ENCODE measurements around the gene PTPN20.

Gene PTPN20

DNA sequence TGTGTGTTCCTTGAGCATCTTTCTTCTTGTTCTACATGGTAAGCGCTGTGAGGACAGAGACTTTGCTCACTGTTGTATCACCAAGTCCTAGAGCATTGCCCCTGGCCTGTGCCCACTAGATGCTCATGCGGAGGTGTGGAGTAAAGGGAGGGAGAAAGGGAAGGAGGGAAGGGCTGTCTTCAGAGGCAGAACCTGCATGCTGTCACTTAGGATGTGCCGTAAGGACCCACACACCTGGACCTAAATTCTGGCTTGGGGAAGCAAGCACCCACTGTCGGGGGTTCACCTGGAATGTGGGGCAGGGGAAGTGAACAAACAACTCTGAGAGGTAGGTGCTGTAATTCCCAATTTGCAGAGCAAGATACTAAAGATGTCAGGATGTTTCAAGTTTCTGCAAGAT lies 129.5 kb downstream of the PTPN20 start:
- TF ChIP-seq, protein P1, sequence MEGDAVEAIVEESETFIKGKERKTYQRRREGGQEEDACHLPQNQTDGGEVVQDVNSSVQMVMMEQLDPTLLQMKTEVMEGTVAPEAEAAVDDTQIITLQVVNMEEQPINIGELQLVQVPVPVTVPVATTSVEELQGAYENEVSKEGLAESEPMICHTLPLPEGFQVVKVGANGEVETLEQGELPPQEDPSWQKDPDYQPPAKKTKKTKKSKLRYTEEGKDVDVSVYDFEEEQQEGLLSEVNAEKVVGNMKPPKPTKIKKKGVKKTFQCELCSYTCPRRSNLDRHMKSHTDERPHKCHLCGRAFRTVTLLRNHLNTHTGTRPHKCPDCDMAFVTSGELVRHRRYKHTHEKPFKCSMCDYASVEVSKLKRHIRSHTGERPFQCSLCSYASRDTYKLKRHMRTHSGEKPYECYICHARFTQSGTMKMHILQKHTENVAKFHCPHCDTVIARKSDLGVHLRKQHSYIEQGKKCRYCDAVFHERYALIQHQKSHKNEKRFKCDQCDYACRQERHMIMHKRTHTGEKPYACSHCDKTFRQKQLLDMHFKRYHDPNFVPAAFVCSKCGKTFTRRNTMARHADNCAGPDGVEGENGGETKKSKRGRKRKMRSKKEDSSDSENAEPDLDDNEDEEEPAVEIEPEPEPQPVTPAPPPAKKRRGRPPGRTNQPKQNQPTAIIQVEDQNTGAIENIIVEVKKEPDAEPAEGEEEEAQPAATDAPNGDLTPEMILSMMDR (IDR thresholded peaks at IDR 0.05; ENCODE audit: insufficient read depth, low read length, poor library complexity, severe bottlenecking): no peak
- Histone ChIP-seq H3K4me3 (replicated peaks; ENCODE audit: low read depth, low read length) (no peak overlapping the region), H3K27me3 (replicated peaks; ENCODE audit: control insufficient read depth, insufficient read depth, low read length) (no peaks in the 10 kb centered on the region; the same call in none of the 2 replicates), H3K36me3 (ENCODE audit: control insufficient read depth, insufficient read depth, low read length) (no peaks in the 10 kb centered on the region)
- no peak for DNase-seq (ENCODE audit: extremely low read depth, insufficient read length)

DNA sequence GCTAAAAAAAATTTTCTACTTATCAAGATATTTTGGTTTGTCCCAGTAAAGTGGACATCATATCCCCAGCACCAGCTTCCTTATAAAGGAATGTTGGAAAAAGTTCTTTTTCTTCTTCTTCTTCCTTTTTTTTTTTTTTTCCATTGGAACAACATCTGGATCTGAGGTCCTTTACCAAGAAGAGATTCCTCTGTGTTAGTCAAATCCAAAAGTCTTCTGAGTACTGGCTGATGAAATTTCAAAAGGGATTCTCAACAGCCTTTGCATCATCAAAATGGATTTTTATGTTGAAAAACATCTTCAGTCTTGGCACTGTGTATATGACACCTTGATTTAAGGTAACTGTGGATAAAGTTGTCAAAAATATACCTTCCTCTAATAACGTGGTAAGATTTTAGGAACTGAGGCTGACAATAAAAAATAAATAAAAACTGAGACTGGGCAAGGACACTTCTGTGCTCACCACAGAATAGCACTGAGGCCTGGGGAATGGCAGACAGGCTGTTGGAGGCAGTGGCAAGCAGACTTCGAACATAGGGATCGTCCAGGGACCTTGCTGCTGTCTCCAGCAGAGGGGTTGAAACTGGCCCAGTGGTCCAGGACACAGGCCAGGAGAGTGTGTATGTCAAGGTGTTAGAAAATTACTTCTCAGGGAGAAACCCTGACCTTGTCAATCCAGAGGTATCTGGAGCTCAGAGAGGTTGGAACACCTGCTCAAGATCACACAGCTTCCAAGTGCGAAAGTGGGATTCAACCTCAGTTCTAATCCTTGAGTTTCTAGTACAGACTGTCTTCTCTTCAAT lies 130.4 kb downstream of the PTPN20 start:
- Histone ChIP-seq H3K27me3 (replicated peaks; ENCODE audit: control insufficient read depth, insufficient read depth, low read length) (no peaks in the 10 kb centered on the region; the same call in 1 of the 2 replicates), H3K36me3 (ENCODE audit: control insufficient read depth, insufficient read depth, low read length) (no peaks in the 10 kb centered on the region), H3K4me3 (replicated peaks; ENCODE audit: low read depth, low read length) (no peak overlapping the region)
- TF ChIP-seq, protein P1 (IDR thresholded peaks at IDR 0.05; ENCODE audit: insufficient read depth, low read length, poor library complexity, severe bottlenecking): no peak
- no peak for DNase-seq (ENCODE audit: extremely low read depth, insufficient read length)

- no peak overlapping the region for H3K4me3 ChIP-seq (replicated peaks; ENCODE audit: low read depth, low read length)
- TF ChIP-seq, protein P1 (IDR thresholded peaks at IDR 0.05; ENCODE audit: insufficient read depth, low read length, poor library complexity, severe bottlenecking): no peak
- DNase-seq (ENCODE audit: extremely low read depth, insufficient read length): no peak
- no peaks in the 10 kb centered on the region for H3K36me3 ChIP-seq (ENCODE audit: control insufficient read depth, insufficient read depth, low read length)
- no peaks in the 10 kb centered on the region; the same call in 1 of the 2 replicates for H3K27me3 ChIP-seq (replicated peaks; ENCODE audit: control insufficient read depth, insufficient read depth, low read length)
These were observed 130.9 kb downstream of the PTPN20 start for GRCh38 chr10:47042199-47042473.

GRCh38 chr10:47042780-47043750 lies 131.8 kb downstream of the PTPN20 start:
- H3K27me3 ChIP-seq (replicated peaks; ENCODE audit: control insufficient read depth, insufficient read depth, low read length): no peaks in the 10 kb centered on the region; the same call in 1 of the 2 replicates
- H3K4me3 ChIP-seq (replicated peaks; ENCODE audit: low read depth, low read length): no peak overlapping the region
- DNase-seq (ENCODE audit: extremely low read depth, insufficient read length): no peak
- TF ChIP-seq, protein P1 (IDR thresholded peaks at IDR 0.05; ENCODE audit: insufficient read depth, low read length, poor library complexity, severe bottlenecking): no peak
- no peaks in the 10 kb centered on the region for H3K36me3 ChIP-seq (ENCODE audit: control insufficient read depth, insufficient read depth, low read length)

- H3K36me3 ChIP-seq (ENCODE audit: control insufficient read depth, insufficient read depth, low read length): no peaks in the 10 kb centered on the region
- TF ChIP-seq, protein P1 (IDR thresholded peaks at IDR 0.05; ENCODE audit: insufficient read depth, low read length, poor library complexity, severe bottlenecking): no peak
- H3K4me3 ChIP-seq (replicated peaks; ENCODE audit: low read depth, low read length): no peak overlapping the region
- no peak for DNase-seq (ENCODE audit: extremely low read depth, insufficient read length)
- H3K27me3 ChIP-seq (replicated peaks; ENCODE audit: control insufficient read depth, insufficient read depth, low read length): no peaks in the 10 kb centered on the region
These were observed 132.8 kb downstream of the PTPN20 start for GRCh38 chr10:47043928-47044538.
